CD4-positive, alpha-beta T cell treated with Interleukin-6 at 100 ng/mL for 8 hours (primary cell): Measurements from ENCODE around the gene TAS2R42.

Experiments
- DNase-seq: peaks from one replicate; pipeline ENCODE4 v3.0.0-alpha.2; 2020; ENCODE audit warnings: mixed read lengths, low spot score

TAS2R42 gene

GRCh38 chr12:11144297-11144696 is 42.4 kb downstream of the TAS2R42 start:
- no peak for DNase-seq

- DNase-seq, result no peak
Observed at GRCh38 chr12:11143352-11143751, 43.4 kb downstream of the TAS2R42 start.

GRCh38 chr12:11136075-11136474 is 50.7 kb downstream of the TAS2R42 start:
- no peak for DNase-seq
